ENCODE measurements around the gene PLLP.

Gene PLLP

GRCh38 chr16:57270221-57271062 lies 14.0 kb downstream of the PLLP start:
- no peak for TF ChIP-seq CTCF (conservative IDR thresholded peaks at IDR 0.05)
- no peak for TF ChIP-seq ZFX (IDR thresholded peaks at IDR 0.05)
- no peak overlapping the region for H3K27ac ChIP-seq

GRCh38 chr16:57268804-57269800 lies 15.4 kb downstream of the PLLP start:
- no peak overlapping the region for H3K27ac ChIP-seq
- no peak for TF ChIP-seq CTCF (conservative IDR thresholded peaks at IDR 0.05)
- TF ChIP-seq ZFX (IDR thresholded peaks at IDR 0.05): no peak

GRCh38 chr16:57267343-57267742 lies 17.1 kb downstream of the PLLP start:
- peak overlapping the region; percentile 56 for H3K27ac ChIP-seq

GRCh38 chr16:57266531-57267260 lies 17.8 kb downstream of the PLLP start:
- TF ChIP-seq CTCF (conservative IDR thresholded peaks at IDR 0.05): no peak
- no peak for TF ChIP-seq ZFX (IDR thresholded peaks at IDR 0.05)
- H3K27ac ChIP-seq: peak overlapping the region; percentile 56

- TF ChIP-seq CTCF (conservative IDR thresholded peaks at IDR 0.05): no peak
- peak overlapping the region; percentile 56 for H3K27ac ChIP-seq
Measured at GRCh38 chr16:57265850-57266530, 18.5 kb downstream of the PLLP start.

- peak overlapping the region; percentile 56 for H3K27ac ChIP-seq
Measured at GRCh38 chr16:57264950-57265371, 19.5 kb downstream of the PLLP start.

More at GRCh38 chr16:57264950-57265371, 19.5 kb downstream of the PLLP start:
- TF ChIP-seq ZFX (IDR thresholded peaks at IDR 0.05): no peak
- TF ChIP-seq CTCF (conservative IDR thresholded peaks at IDR 0.05): no peak

Data from C4-2B (cell line).